Glutamatergic neuron (in vitro differentiated cells): Measurements from ENCODE around the gene OR1L8. TPM values are rescaled to one million over a fixed set of nuclear protein-coding genes. Genes with fewer than 3 reads are reported as not detected.
"Not testable (repeated sequence)": the region's sequence is repeated elsewhere in the genome, so short reads cannot be mapped to it uniquely, and the experiment has no call there.

ENCODE experiments used
- DNase-seq: peaks from one replicate; pipeline ENCODE4 v3.0.0; 2022
- H3K27ac Mint-ChIP-seq: one replicate; pipeline ENCODE4 v1.8.0; 2020; ENCODE audit warnings: mild to moderate bottlenecking, mixed read lengths, inconsistent platforms; ENCODE audit not compliant: unreplicated experiment
- H3K27me3 Mint-ChIP-seq: one replicate; pipeline ENCODE4 v1.8.0; 2020; ENCODE audit warnings: mild to moderate bottlenecking, moderate library complexity, mixed read lengths, inconsistent platforms; ENCODE audit not compliant: unreplicated experiment
- H3K36me3 Mint-ChIP-seq: one replicate; pipeline ENCODE4 v1.8.0; 2020; ENCODE audit warnings: mild to moderate bottlenecking, mixed read lengths, inconsistent platforms; ENCODE audit not compliant: unreplicated experiment
- H3K4me1 Mint-ChIP-seq: one replicate; pipeline ENCODE4 v1.8.0; 2020; ENCODE audit warnings: mild to moderate bottlenecking, low read depth, mixed read lengths, inconsistent platforms; ENCODE audit not compliant: unreplicated experiment
- H3K4me3 Mint-ChIP-seq: one replicate; pipeline ENCODE4 v1.8.0; 2020; ENCODE audit warnings: mild to moderate bottlenecking, mixed read lengths, inconsistent platforms; ENCODE audit not compliant: unreplicated experiment
- H3K9me3 Mint-ChIP-seq: one replicate; pipeline ENCODE4 v1.8.0; 2020; ENCODE audit warnings: mild to moderate bottlenecking, moderate library complexity, mixed read lengths, inconsistent platforms; ENCODE audit not compliant: unreplicated experiment
- long read RNA-seq: library from polyadenylated mRNA; unstranded; transcript quantifications from one replicate; pipeline ENCODE4 v2.0.0, GENCODE V29; 2020; ENCODE audit not compliant: unreplicated experiment
- total RNA-seq: library from RNA; stranded (reverse); fragmentation: NEBNext Ultra II Directional; extraction: Animal tissue kit (Norgen Biotek cat#: 25700); gene quantifications from one replicate; pipeline ENCODE4 v1.2.1, GENCODE V29; 2021; ENCODE audit not compliant: unreplicated experiment
- TF ChIP-seq, protein P1 (sequence below): fragments of 200-600 bp; sonication (generic); IDR thresholded peaks from one replicate; pipeline ENCODE4 v1.5.0; 2021; ENCODE audit not compliant: partially characterized antibody, unreplicated experiment

OR1L8 gene, protein sequence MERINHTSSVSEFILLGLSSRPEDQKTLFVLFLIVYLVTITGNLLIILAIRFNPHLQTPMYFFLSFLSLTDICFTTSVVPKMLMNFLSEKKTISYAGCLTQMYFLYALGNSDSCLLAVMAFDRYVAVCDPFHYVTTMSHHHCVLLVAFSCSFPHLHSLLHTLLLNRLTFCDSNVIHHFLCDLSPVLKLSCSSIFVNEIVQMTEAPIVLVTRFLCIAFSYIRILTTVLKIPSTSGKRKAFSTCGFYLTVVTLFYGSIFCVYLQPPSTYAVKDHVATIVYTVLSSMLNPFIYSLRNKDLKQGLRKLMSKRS
- not detected for total RNA-seq
- long read RNA-seq = 0 reads

DNA sequence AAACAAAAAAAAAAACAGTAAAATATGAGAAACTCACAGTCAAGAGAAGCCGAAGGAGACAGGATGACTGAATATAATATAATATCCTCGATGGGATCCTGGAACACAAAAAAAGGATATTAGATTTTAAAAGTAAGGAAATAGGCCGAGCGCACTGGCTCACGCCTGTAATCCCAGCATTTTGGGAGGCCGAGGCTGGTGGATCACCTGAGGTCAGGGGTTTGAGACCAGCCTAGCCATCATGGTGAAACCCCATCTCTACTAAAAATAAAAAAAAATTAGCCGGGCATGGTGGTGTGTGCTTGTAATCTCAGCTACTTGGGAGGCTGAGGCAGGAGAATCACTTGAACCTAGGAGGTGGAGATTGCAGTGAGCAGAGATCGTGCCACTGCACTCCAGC is at the start of gene OR1L8:
Gene OR1L8 (minus strand): TSS at position 101 of the 400 bp plus-strand sequence. CDS start 14,907 bp downstream, outside the sequence.
- not testable (repeated sequence) for H3K4me3 Mint-ChIP-seq, H3K9me3 Mint-ChIP-seq, H3K4me1 Mint-ChIP-seq, H3K27me3 Mint-ChIP-seq, H3K36me3 Mint-ChIP-seq, H3K27ac Mint-ChIP-seq, DNase-seq

DNA sequence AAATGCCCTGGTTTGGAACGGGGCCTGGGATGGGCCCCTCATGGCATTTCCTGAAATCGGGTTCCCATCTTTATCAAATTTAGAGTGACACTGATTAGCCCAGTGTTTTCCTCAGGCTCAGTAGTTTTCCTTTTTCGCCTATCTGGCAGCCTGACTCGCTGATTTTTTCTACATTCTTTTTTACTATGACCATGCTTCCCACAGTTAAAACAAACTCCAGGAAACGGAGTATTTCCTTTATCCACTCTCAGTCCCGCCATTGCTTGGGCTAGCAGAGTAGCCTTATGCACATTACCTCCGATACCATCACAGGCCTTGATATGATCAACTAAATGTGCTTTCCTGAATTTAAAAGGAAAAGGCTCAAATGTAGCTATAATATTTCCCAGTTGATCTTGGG is 36.8 kb upstream of the OR1L8 start:
- H3K4me3 Mint-ChIP-seq = no peak overlapping the region
- no peaks in the 10 kb centered on the region for H3K36me3 Mint-ChIP-seq
- H3K4me1 Mint-ChIP-seq = no peaks in the 10 kb centered on the region
- H3K27me3 Mint-ChIP-seq = peaks cover 2% of the 10 kb centered on the region
- peaks cover 7% of the 10 kb centered on the region for H3K9me3 Mint-ChIP-seq
- DNase-seq = no peak
- H3K27ac Mint-ChIP-seq = no peak overlapping the region
- TF ChIP-seq, protein P1, sequence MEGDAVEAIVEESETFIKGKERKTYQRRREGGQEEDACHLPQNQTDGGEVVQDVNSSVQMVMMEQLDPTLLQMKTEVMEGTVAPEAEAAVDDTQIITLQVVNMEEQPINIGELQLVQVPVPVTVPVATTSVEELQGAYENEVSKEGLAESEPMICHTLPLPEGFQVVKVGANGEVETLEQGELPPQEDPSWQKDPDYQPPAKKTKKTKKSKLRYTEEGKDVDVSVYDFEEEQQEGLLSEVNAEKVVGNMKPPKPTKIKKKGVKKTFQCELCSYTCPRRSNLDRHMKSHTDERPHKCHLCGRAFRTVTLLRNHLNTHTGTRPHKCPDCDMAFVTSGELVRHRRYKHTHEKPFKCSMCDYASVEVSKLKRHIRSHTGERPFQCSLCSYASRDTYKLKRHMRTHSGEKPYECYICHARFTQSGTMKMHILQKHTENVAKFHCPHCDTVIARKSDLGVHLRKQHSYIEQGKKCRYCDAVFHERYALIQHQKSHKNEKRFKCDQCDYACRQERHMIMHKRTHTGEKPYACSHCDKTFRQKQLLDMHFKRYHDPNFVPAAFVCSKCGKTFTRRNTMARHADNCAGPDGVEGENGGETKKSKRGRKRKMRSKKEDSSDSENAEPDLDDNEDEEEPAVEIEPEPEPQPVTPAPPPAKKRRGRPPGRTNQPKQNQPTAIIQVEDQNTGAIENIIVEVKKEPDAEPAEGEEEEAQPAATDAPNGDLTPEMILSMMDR = no peak

DNA sequence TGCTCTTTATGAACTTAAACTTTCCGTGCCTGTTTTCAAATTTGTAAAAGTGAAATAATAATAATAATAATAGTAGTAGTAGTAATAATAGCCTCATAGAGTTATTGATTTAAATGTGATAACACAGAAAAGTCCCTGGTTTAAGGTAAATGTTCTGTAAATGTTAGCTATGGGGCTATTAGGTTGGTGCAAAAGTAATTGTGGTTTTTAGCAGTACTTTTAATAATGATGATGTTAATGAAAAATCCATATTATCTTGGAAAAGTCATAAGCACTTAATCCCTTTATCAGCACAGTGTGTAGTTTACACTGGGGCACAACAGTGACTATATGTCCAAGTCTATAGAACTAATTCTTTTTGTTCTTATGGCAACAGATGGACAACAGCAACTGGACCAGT is 31.2 kb upstream of the OR1L8 start, which contains the start of gene OR1Q1:
Gene OR1Q1 (plus strand): TSS at position 377 of the 400 bp plus-strand sequence. CDS start 0 bp downstream, at position 377.
- Mint-ChIP-seq H3K9me3 (peaks cover 3% of the 10 kb centered on the region), H3K36me3 (peaks cover 6% of the 10 kb centered on the region), H3K27me3 (peaks cover 4% of the 10 kb centered on the region), H3K4me3 (no peak within 1 kb of the TSS), H3K4me1 (no peaks in the 10 kb centered on the region), H3K27ac (no peak within 1 kb of the TSS)
- DNase-seq = no peak
- TF ChIP-seq, protein P1 = no peak

DNA sequence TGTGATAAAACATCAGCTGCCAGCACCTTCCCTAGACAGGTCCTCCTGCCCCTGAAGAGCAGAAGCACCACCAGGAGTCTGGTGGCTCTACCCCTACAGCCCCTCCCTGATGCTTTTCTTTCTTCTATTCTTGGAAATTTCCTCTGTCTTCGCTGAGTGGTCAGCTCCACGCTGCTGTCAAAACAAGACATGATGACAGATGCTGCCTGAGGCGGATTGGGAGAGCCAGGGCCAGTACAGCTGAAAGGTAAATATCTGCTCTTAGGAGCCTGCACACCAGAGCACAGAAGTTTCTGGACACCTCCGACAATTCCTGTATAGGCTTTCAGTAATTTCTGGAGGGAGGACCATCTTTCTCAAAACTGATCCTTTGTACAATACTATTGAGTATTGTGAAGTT is 26.6 kb upstream of the OR1L8 start:
- Mint-ChIP-seq H3K4me1 (no peaks in the 10 kb centered on the region), H3K27me3 (peaks cover 1% of the 10 kb centered on the region), H3K27ac (no peak overlapping the region), H3K36me3 (peaks cover 6% of the 10 kb centered on the region), H3K4me3 (no peak overlapping the region), H3K9me3 (peaks cover 2% of the 10 kb centered on the region)
- no peak for DNase-seq
- TF ChIP-seq, protein P1 = no peak

DNA sequence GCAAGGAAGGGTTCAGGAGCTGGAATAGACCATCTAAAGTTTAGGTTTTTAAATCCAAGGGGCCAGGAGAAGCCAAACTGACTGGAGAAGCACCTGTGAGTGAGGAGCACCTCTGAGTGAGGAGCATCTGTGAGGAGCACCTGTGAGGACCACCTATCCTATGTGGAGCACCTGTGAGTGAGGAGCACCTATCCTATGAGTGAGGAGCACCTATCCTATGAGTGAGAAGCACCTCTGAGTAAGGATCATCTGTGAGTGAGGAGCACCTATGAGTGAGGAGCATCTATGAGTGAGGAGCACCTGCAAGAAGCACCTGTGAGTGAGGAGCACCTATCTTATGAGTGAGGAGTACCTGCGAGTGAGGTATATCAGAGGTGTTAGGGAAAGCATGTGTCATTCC is 23.4 kb upstream of the OR1L8 start:
- no peaks in the 10 kb centered on the region for H3K27me3 Mint-ChIP-seq
- no peaks in the 10 kb centered on the region for H3K4me1 Mint-ChIP-seq
- peaks cover 2% of the 10 kb centered on the region for H3K9me3 Mint-ChIP-seq
- DNase-seq = no peak
- TF ChIP-seq, protein P1 = no peak
- H3K27ac Mint-ChIP-seq = no peak overlapping the region
- H3K4me3 Mint-ChIP-seq = no peak overlapping the region
- H3K36me3 Mint-ChIP-seq = peaks cover 5% of the 10 kb centered on the region
